CD4-positive, alpha-beta memory T cell (primary cell): ENCODE results near the gene OR5D13. TPM values are rescaled to one million over a fixed set of nuclear protein-coding genes. Genes with fewer than 3 reads are reported as not detected.
A peak's percentile ranks its signal among the peaks of the same experiment; 100 is the strongest.

Experiments used
- CTCF ChIA-PET: fragments of 350-600 bp; sonication (Branson Sonifier 250); formaldehyde crosslinking; loops from one replicate; lab custom pipeline; 2021; ENCODE audit warnings: inconsistent platforms; ENCODE audit not compliant: partially characterized antibody; lab: Charles Lee
- POLR2A ChIA-PET: fragments of 350-600 bp; sonication (Branson Sonifier 250); formaldehyde crosslinking; loops from one replicate; lab custom pipeline; 2021; ENCODE audit not compliant: partially characterized antibody; lab: Charles Lee
- DNase-seq, 5 donors: peaks; one replicate each; pipeline versions ENCODE4 v3.0.0 to v3.0.0-alpha.2; 2020 to 2022; ENCODE audit warnings: mixed read lengths in 1 of 5
- H3K27ac ChIP-seq: one replicate; pipeline ENCODE4 v1.7.0; 2013; ENCODE audit warnings: low read depth, low read length
- H3K27me3 ChIP-seq: 2 replicates; pipeline ENCODE4 v1.7.0; 2013; ENCODE audit warnings: mild to moderate bottlenecking, low read length, moderate library complexity; ENCODE audit not compliant: insufficient read depth
- H3K36me3 ChIP-seq: 2 replicates; pipeline ENCODE4 v1.7.0; 2013; ENCODE audit warnings: mild to moderate bottlenecking, low read length, moderate library complexity; ENCODE audit not compliant: insufficient read depth
- H3K4me1 ChIP-seq: 2 replicates; pipeline ENCODE4 v1.7.0; 2013; ENCODE audit warnings: mild to moderate bottlenecking, low read length, moderate library complexity; ENCODE audit not compliant: insufficient read depth
- H3K4me3 ChIP-seq, 2 donors: one replicate each; pipeline ENCODE4 v1.7.0; 2013; ENCODE audit warnings: low read length in 2 of 2, mild to moderate bottlenecking in 1 of 2
- H3K9me3 ChIP-seq, 2 donors: one replicate each; pipeline ENCODE4 v1.7.0; 2013; ENCODE audit warnings: low read length in 2 of 2, control low read depth in 1 of 2; ENCODE audit not compliant: control insufficient read depth in 1 of 2
- H3K27ac Mint-ChIP-seq, 7 donors: one replicate each; pipeline ENCODE4 v1.8.0; 2020 to 2021; ENCODE audit warnings: mixed read lengths in 7 of 7, mild to moderate bottlenecking in 6 of 7, inconsistent platforms in 3 of 7, moderate library complexity in 3 of 7
- H3K27me3 Mint-ChIP-seq, 2 donors: one replicate each; pipeline ENCODE4 v1.8.0; 2020 to 2021; ENCODE audit warnings: mixed read lengths in 2 of 2
- H3K36me3 Mint-ChIP-seq, 2 donors: one replicate each; pipeline ENCODE4 v1.8.0; 2020 to 2021; ENCODE audit warnings: mixed read lengths in 2 of 2, inconsistent platforms in 1 of 2, mild to moderate bottlenecking in 1 of 2
- H3K4me1 Mint-ChIP-seq, 4 donors: one replicate each; pipeline ENCODE4 v1.8.0; 2020 to 2021; ENCODE audit warnings: mixed read lengths in 4 of 4, mild to moderate bottlenecking in 1 of 4
- H3K4me3 Mint-ChIP-seq, 8 donors: one replicate each; pipeline ENCODE4 v1.8.0; 2020 to 2021; ENCODE audit warnings: mixed read lengths in 8 of 8, mild to moderate bottlenecking in 7 of 8, moderate library complexity in 6 of 8, inconsistent platforms in 3 of 8
- H3K9me3 Mint-ChIP-seq, 8 donors: one replicate each; pipeline ENCODE4 v1.8.0; 2020 to 2021; ENCODE audit warnings: mixed read lengths in 8 of 8, mild to moderate bottlenecking in 5 of 8, inconsistent platforms in 3 of 8, moderate library complexity in 1 of 8
- intact Hi-C: fragments of 100-400 bp; cut with micrococcal nuclease; formaldehyde crosslinking; loops from one replicate; pipeline ENCODE4 v1.15.1; 2023
- polyA plus RNA-seq, 2 donors: library from polyadenylated mRNA; unstranded; fragments of 300-500 nt; fragmentation: Illumina TruSeq; gene quantifications; one replicate each; pipeline ENCODE4 v1.2.3, GENCODE V29; 2021
- total RNA-seq, 2 experiments: library from RNA; stranded (reverse); gene quantifications; one replicate each; pipeline ENCODE4 v1.2.3, GENCODE V29; 2021

OR5D13 gene
- total and polyA plus RNA-seq, 4 experiments from 2014 or later = not detected

- Mint-ChIP-seq H3K9me3 (peaks cover 12 to 39% (median 23%) of the 10 kb centered on the region in 8 donors), H3K27ac (peak within 1 kb of the TSS in 1 of 7 donors; percentile 54), H3K27me3 (no peaks in the 10 kb centered on the region), H3K4me3 (no peak within 1 kb of the TSS), H3K36me3 (no peaks in the 10 kb centered on the region), H3K4me1 (no peaks in the 10 kb centered on the region)
- ChIA-PET POLR2A (no interaction called here), CTCF (no interaction called here)
- Histone ChIP-seq H3K4me3 (no peak within 1 kb of the TSS), H3K27ac (no peak within 1 kb of the TSS), H3K9me3 (peaks cover 0 to 11% of the 10 kb centered on the region in 2 donors), H3K36me3 (no peaks in the 10 kb centered on the region), H3K27me3 (no peaks in the 10 kb centered on the region), H3K4me1 (no peaks in the 10 kb centered on the region)
- intact Hi-C loops = no loop called here
- no peak for DNase-seq
Observed at GRCh38 chr11:55811067-55811466, 37.8 kb downstream of the OR5D13 start, which contains the start of gene OR5L1. OR5L1 (plus strand) TSS chr11:55811367; CDS start chr11:55811467, 100 bp downstream.

DNA sequence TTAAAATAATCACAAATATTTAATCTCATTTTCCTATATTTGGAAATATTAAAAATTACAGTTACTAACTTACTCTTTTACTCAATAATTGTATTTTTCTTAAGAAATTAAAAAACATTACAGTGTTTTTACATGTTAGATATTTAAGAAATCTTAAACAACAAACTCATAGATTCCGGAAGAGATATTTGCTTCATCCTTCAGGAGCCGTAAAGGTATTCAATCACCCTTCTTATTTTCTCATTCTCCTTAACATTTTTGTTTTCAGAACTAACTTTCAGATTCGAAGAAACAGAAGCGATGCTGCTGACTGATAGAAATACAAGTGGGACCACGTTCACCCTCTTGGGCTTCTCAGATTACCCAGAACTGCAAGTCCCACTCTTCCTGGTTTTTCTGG is 46.1 kb downstream of the OR5D13 start, which contains the start of gene OR5D18:
OR5D18 (plus strand) TSS at position 301 of the 400 bp plus-strand sequence; CDS start at position 301, 0 bp downstream.
- H3K4me3 Mint-ChIP-seq = no peak within 1 kb of the TSS
- ChIA-PET CTCF (no interaction called here), POLR2A (no interaction called here)
- H3K27me3 Mint-ChIP-seq = no peaks in the 10 kb centered on the region
- no peaks in the 10 kb centered on the region for H3K36me3 Mint-ChIP-seq
- peaks cover 8 to 44% (median 27%) of the 10 kb centered on the region in 8 donors for H3K9me3 Mint-ChIP-seq
- H3K4me1 Mint-ChIP-seq = no peaks in the 10 kb centered on the region
- H3K27ac Mint-ChIP-seq = no peak within 1 kb of the TSS
- no peaks in the 10 kb centered on the region for H3K9me3 ChIP-seq
- no peak within 1 kb of the TSS for H3K4me3 ChIP-seq
- DNase-seq = no peak
- no peaks in the 10 kb centered on the region for H3K27me3 ChIP-seq
- H3K27ac ChIP-seq = no peak within 1 kb of the TSS
- H3K4me1 ChIP-seq = no peaks in the 10 kb centered on the region
- H3K36me3 ChIP-seq = no peaks in the 10 kb centered on the region
- intact Hi-C loops = no loop called here

Other genes with a start within 250 kb of the OR5D13 start
- not detected for gene OR4C15, start 219.0 kb upstream of the OR5D13 start, total RNA-seq
- not detected for gene OR4C15, start 219.0 kb upstream of the OR5D13 start, polyA plus RNA-seq
- not detected for gene OR4C16, start 201.3 kb upstream of the OR5D13 start, total RNA-seq
- not detected for gene OR4C16, start 201.3 kb upstream of the OR5D13 start, polyA plus RNA-seq
- gene OR4C11, start 165.8 kb upstream of the OR5D13 start, total RNA-seq = not detected
- not detected for gene OR4C11, start 165.8 kb upstream of the OR5D13 start, polyA plus RNA-seq
- not detected for gene OR4P4, start 138.3 kb upstream of the OR5D13 start, total RNA-seq
- gene OR4P4, start 138.3 kb upstream of the OR5D13 start, polyA plus RNA-seq = not detected
- not detected for gene OR4S2, start 125.1 kb upstream of the OR5D13 start, total RNA-seq
- not detected for gene OR4S2, start 125.1 kb upstream of the OR5D13 start, polyA plus RNA-seq
- gene OR4C6, start 111.2 kb upstream of the OR5D13 start, total RNA-seq = not detected
- not detected for gene OR4C6, start 111.2 kb upstream of the OR5D13 start, polyA plus RNA-seq
- gene OR5D14, start 22.1 kb downstream of the OR5D13 start, total RNA-seq = not detected
- gene OR5D14, start 22.1 kb downstream of the OR5D13 start, polyA plus RNA-seq = not detected
- not detected for gene OR5L1, start 37.9 kb downstream of the OR5D13 start, total RNA-seq
- not detected for gene OR5L1, start 37.9 kb downstream of the OR5D13 start, polyA plus RNA-seq
- gene OR5D18, start 46.2 kb downstream of the OR5D13 start, total RNA-seq = not detected
- not detected for gene OR5D18, start 46.2 kb downstream of the OR5D13 start, polyA plus RNA-seq
- not detected for gene OR5L2, start 53.8 kb downstream of the OR5D13 start, total RNA-seq
- not detected for gene OR5L2, start 53.8 kb downstream of the OR5D13 start, polyA plus RNA-seq
- gene OR5D16, start 65.3 kb downstream of the OR5D13 start, total RNA-seq = not detected
- not detected for gene OR5D16, start 65.3 kb downstream of the OR5D13 start, polyA plus RNA-seq
- not detected for gene TRIM51, start 109.9 kb downstream of the OR5D13 start, total RNA-seq
- gene TRIM51, start 109.9 kb downstream of the OR5D13 start, polyA plus RNA-seq = not detected
- not detected for gene OR5W2, start 141.1 kb downstream of the OR5D13 start, total RNA-seq
- not detected for gene OR5W2, start 141.1 kb downstream of the OR5D13 start, polyA plus RNA-seq
- gene OR5I1, start 163.0 kb downstream of the OR5D13 start, total RNA-seq = not detected
- not detected for gene OR5I1, start 163.0 kb downstream of the OR5D13 start, polyA plus RNA-seq
- not detected for gene OR10AG1, start 196.5 kb downstream of the OR5D13 start, total RNA-seq
- gene OR10AG1, start 196.5 kb downstream of the OR5D13 start, polyA plus RNA-seq = not detected
- gene OR5F1, start 221.2 kb downstream of the OR5D13 start, total RNA-seq = not detected
- gene OR5F1, start 221.2 kb downstream of the OR5D13 start, polyA plus RNA-seq = not detected